ENCODE data around the gene TNFRSF25.
"Not testable (repeated sequence)": the region's sequence is repeated elsewhere in the genome, so short reads cannot be mapped to it uniquely, and the experiment has no call there.

The TNFRSF25 gene

DNA sequence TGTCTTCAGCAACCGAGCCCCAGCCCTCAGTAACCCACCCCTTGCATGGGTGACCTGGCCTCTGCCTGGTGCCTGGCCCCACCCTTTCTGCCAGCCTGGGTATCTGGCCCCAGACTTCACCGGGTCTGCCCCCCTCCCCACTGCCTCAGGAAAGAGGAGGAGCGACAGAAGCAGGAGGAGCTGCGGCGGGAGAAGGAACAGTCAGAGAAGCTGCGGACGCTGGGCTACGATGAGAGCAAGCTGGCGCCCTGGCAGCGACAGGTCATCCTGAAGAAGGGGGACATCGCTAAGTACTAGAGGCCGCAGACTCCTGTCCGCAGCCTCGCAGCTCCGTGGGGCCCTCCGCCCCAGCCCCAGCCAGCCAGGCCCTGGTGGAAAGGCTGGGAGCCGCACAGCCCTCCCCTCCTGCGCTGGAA is 6.1 kb downstream of the TNFRSF25 start:
- H3K4me3 ChIP-seq (ENCODE audit: low read depth, low read length) = no peak overlapping the region
- in situ Hi-C loops (cut with HindIII; ENCODE audit: low sequenced_read_pairs) = no loop called here
- DNase-seq (ENCODE audit: low read depth, low spot score) = no peak
- TF ChIP-seq, protein P1, sequence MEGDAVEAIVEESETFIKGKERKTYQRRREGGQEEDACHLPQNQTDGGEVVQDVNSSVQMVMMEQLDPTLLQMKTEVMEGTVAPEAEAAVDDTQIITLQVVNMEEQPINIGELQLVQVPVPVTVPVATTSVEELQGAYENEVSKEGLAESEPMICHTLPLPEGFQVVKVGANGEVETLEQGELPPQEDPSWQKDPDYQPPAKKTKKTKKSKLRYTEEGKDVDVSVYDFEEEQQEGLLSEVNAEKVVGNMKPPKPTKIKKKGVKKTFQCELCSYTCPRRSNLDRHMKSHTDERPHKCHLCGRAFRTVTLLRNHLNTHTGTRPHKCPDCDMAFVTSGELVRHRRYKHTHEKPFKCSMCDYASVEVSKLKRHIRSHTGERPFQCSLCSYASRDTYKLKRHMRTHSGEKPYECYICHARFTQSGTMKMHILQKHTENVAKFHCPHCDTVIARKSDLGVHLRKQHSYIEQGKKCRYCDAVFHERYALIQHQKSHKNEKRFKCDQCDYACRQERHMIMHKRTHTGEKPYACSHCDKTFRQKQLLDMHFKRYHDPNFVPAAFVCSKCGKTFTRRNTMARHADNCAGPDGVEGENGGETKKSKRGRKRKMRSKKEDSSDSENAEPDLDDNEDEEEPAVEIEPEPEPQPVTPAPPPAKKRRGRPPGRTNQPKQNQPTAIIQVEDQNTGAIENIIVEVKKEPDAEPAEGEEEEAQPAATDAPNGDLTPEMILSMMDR (IDR thresholded peaks at IDR 0.05; ENCODE audit: low read depth, low read length) = no peak

DNA sequence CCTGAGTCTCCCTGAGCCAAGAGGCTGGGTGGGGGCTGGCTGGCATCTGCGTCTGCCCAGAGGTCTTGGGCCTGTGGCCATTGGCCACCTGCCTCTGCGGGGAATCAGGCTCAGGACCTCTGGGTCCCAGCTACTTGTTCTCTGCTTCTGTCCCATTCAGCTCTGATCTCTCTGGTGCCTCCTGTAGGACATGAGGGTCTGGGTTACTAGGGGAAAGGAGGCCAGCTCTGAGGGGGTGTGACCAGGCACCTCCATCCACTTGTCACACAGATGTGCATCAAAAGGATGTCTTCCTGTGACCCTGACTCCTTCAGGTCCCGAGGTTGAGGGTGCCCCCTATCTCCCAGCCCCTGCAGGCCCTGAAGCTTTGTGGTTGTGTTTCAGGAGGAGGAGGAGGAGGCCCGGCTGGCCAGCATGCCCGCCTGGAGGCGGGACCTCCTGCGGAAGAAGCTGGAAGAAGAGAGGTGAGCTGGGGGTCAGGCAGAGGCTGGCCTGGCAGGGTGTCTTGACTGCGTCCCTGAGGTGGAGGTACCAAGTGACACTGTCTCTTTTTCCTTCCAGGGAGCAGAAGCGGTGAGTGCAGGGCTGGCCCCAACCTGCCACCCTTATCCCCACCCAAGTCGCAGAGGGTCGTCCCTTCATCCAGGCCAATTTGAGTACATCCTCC is 9.0 kb downstream of the TNFRSF25 start:
- no peak for DNase-seq (ENCODE audit: low read depth, low spot score)
- TF ChIP-seq, protein P1 (IDR thresholded peaks at IDR 0.05; ENCODE audit: low read depth, low read length) = peak; percentile 8
- in situ Hi-C loops (cut with HindIII; ENCODE audit: low sequenced_read_pairs) = no loop called here
- H3K4me3 ChIP-seq (ENCODE audit: low read depth, low read length) = no peak overlapping the region

DNA sequence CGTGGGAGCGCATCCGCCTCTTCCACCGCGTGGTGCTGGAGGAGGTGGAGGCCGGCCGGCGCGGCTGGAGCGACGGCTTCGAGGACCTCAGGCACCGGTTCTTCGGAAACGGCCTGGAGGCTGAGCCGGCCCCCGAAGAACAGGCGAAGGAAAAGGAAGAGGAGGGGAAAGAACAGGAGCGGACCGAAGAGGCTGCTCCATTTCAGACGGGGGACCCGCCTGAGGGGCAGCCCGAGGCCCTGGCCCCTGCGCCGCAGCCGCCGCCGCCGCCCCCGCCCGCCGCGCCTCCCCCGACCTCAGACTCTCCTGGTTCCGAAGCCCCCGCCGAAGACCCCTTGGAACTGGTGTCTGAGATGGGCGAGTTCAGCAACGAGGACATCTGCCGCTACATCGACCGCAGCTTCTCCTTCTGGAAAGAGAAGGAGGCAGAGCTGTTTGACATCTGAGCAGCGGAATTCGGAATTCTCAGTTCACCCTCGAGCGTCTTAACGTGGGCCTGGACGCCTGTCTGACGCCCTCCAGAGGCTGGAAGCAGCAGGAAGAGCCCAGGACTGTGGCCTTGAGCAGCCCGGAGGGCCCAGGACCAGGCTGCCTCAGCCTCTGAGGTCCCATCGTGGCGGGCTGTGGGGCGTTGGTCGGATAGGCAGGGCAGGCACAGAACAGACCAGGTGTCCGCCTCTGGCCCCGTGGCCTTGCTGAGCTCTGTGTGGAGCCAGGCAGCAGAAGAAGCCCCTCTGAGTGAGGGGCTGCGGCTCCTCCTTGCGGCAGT is 10.0 kb downstream of the TNFRSF25 start:
- in situ Hi-C loops (cut with HindIII; ENCODE audit: low sequenced_read_pairs); H3K4me3 ChIP-seq (ENCODE audit: low read depth, low read length); DNase-seq (ENCODE audit: low read depth, low spot score): not testable (repeated sequence)

DNA sequence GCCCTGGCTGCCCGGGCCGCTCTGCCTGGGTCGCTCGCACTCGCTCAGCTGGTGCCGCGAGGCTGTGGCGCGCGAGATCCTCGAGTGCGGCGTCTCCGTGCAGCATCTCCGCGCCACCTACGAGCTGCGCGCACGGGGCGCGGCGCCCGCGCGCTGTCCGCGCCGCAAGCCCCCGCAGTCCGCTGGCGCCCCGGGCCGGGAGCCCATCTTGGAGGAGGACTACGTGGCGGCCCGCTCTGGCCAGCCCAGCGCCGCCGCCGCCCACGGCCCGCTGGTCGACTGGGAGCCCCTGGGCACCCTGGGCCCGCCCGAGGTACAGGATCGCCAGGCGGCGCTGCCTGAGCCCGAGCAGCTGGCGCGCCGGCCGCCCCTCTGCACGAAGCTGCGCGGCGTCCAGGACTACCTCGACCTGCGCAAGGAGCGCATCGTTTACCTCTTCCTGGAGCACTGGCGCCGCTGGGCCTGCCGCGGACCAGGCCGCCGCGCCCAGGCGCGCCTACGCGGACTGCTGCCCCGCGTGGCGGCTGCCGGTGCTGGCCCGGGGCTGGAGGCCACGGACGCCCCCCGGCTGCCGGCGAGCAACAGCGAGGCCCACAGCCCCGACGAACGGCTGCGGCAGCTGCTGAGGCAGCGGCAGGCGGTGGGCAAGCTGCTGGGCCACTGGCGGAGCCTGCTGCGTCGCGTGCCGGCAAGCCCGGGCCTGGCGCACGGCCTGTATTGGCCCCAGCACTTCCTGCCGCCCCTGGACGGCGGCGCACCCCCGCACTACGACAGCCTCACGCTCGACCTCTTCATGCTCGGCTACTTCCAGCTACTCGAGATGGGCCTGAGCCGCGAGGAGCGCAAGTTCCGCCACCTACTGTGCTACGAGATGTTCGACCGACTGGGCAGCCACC is 10.9 kb downstream of the TNFRSF25 start:
- no peak overlapping the region for H3K4me3 ChIP-seq (ENCODE audit: low read depth, low read length)
- in situ Hi-C loops (cut with HindIII; ENCODE audit: low sequenced_read_pairs) = no loop called here
- no peak for DNase-seq (ENCODE audit: low read depth, low spot score)
- TF ChIP-seq, protein P1 (IDR thresholded peaks at IDR 0.05; ENCODE audit: low read depth, low read length) = no peak

DNA sequence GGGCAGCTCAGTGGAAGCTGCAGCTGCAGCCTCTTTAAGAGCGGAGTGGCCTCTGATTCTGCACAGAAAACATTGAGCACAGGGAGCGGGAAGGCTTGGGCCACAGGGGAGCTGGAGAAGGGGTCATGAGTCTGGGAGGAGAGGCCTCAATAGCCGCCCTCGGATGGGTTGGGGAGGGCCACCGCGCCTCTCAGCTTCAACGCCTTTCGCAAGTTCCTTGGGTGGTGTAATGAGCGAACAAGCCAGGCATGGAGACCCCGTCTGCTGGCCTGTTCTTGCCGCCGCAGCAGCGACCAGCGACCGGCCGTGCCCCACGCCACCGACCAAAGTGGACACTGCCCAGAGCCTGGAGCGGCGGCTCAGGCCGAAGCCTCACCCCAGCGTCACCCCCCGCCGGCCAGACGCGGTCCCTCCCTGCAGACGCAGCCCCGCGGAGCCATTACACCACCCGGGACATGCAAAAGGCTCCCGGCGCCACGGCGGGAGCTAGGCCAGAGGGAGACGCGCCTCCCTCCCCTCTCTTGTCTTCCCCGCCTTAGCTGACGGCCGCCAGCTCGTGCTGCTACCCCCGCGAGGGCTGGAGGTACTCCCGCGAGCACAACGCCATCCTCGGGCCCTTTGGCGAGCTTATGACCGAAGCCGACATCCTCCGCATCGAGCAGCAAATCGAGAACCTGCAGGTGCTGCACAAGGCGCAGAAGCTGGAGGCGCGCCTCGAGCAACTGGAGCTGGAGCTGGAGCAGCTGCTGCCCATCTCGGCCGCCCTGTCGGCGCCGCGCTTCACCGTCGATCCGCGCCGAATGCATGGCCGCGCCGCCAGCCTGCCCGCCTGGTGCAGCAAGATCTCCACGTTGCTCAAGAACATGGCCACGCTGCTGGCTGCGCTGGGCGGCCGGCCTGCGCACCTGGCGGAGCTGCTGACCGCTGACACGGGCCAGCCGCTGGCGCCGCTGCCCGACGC is 11.8 kb downstream of the TNFRSF25 start:
- in situ Hi-C loops (cut with HindIII; ENCODE audit: low sequenced_read_pairs); DNase-seq (ENCODE audit: low read depth, low spot score); H3K4me3 ChIP-seq (ENCODE audit: low read depth, low read length): not testable (repeated sequence)

DNA sequence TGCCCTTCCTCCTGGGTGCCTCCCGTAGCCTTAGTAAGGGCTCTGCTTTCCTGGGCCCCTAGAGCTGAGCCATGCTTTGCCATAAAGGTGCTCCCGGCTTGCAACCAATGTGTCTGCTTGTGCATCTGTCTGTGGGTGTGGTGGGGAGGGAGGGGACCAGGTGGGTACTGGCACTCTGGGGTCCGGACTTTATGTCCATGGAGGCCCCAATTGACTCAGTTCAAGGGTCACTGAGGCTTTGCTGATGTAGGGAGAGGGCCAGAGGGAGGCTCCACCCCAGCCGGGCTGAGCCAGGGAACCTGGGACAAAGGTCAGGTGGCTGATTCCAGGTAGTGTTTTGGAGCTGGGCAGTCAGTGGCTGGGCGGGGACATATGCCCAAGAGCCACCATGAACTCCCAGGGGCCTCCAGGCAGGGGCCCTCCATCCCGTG is 15.0 kb downstream of the TNFRSF25 start:
- no peak overlapping the region for H3K4me3 ChIP-seq (ENCODE audit: low read depth, low read length)
- TF ChIP-seq, protein P1 (IDR thresholded peaks at IDR 0.05; ENCODE audit: low read depth, low read length) = no peak
- no peak for DNase-seq (ENCODE audit: low read depth, low spot score)
- in situ Hi-C loops (cut with HindIII; ENCODE audit: low sequenced_read_pairs) = no loop called here

DNA sequence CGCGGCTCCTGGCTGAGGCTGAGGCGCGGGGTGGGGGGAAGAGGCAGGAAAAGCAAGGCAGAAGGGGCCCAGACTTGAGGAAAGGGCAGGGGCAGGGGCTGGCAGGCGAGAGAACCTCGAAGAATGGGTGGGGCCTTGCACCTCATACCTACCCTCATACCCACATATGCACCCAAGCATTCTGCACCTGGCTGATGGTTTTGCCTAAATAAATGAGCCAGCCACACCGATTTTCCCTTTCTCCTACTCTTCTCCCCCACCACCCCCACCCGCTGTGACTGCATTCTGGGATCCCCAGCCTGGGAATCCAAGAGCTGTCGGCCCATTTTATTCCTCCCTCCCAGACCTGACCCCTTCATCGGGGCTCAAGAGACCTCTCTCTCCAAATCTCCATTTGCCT is 15.5 kb downstream of the TNFRSF25 start:
- in situ Hi-C loops (cut with HindIII; ENCODE audit: low sequenced_read_pairs); H3K4me3 ChIP-seq (ENCODE audit: low read depth, low read length); DNase-seq (ENCODE audit: low read depth, low spot score): not testable (repeated sequence)

All from astrocyte of the spinal cord (primary cell).